Epithelial cell of prostate (primary cell): ENCODE results near the gene RALGAPA2.

Source experiments
- DNase-seq: peaks from one replicate; pipeline ENCODE4 v3.0.0-alpha.2; 2011; ENCODE audit warnings: low read depth, low spot score
- H3K27ac ChIP-seq: fragments of 450-650 bp; 2 replicates; pipeline ENCODE4 v1.5.1; 2017; ENCODE audit warnings: mild to moderate bottlenecking

Gene RALGAPA2

DNA sequence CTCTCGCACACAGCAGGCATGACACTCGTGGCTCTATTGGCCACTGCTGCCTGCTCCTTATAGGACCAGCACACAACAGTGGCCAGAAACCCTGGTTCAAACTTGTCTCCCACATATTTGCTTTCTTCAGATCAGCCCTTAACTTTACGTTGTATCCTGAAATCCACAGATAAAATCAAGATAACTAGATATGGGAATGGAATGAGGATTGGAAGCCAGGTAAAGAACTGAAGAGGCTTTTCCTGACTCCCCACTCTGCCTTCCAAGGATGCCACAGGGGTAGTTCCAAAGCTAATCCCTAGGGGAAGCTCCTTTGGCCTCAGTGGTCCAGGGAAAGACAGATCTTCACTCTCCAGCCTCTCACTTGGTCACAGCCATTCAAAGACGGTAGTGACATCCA, 258.1 kb downstream of the RALGAPA2 start:
- no peak overlapping the region for H3K27ac ChIP-seq
- DNase-seq, result no peak

DNA sequence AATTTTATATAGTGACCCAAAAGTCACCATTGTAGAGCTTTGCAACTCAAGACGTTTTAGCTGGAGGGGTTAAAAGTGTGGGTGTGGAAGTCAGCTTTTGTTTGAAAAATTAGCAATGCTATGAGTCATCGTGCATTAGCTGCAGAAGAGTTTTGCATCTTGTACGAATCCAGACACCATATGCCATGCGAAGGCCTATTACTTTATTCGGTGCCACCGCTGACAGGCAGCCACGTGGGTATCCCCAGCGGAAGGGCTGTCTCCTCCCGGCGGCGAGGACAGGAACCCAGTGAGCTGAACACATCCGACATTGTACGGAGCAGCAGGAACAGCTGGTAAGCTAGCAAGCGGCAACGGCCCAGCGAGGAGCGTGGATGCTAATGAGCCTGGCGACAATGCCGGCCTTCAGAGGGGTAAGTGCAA, 260.2 kb downstream of the RALGAPA2 start:
- H3K27ac ChIP-seq, result no peak overlapping the region
- peak; percentile 34 for DNase-seq

GRCh38 chr20:20450521-20450920, 261.9 kb downstream of the RALGAPA2 start:
- H3K27ac ChIP-seq, result no peak overlapping the region
- DNase-seq, result no peak

DNA sequence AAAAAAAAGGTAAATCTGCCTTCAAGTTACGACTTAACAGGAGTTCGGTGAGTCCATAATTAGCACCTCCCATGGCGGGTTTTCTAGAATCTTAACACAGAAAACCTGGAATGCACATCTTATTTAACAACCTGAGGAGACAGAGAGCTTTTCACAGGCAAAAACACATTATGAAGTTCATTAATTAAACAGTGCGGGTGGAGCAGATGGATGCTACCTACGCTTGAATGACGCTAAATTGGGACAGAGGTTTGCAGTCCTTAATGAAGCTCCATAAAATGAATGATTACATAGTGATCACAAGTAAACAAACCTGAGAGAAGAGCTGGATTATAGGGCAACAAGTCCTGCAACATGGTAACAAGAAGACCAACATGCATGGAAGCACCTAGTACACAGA, 263.6 kb downstream of the RALGAPA2 start:
- no peak for DNase-seq
- no peak overlapping the region for H3K27ac ChIP-seq

- no peak overlapping the region for H3K27ac ChIP-seq
- DNase-seq, result no peak
Measured at GRCh38 chr20:20447196-20447595, 265.2 kb downstream of the RALGAPA2 start.

DNA sequence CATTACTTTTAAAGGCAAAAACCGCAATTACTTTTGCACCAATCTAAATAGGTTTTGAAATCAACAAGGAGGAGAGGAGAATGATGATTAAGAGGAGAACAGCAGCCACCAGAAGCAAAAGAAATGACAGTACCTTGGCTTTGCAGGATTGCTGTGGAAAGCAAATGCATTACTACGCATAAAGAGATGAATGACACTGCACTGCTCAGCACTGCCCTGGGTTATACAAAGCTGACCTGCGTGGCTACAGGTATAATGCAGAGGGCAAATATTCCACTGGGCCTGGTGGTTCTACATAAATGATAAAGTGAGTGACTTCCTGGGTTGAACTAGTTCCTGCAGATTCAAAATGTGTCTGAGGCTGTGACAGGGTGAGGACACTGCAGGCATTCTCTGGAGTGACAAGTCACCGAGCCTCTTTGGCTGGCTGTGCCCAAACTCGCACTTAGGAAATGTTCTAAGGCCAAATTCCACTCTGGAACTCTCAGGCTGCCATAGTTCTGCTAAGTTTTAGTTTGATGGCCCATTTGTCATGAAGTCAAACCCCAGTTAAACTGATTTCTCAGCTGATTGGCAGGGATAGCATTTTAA, 265.9 kb downstream of the RALGAPA2 start:
- no peak overlapping the region for H3K27ac ChIP-seq
- DNase-seq, result no peak

DNA sequence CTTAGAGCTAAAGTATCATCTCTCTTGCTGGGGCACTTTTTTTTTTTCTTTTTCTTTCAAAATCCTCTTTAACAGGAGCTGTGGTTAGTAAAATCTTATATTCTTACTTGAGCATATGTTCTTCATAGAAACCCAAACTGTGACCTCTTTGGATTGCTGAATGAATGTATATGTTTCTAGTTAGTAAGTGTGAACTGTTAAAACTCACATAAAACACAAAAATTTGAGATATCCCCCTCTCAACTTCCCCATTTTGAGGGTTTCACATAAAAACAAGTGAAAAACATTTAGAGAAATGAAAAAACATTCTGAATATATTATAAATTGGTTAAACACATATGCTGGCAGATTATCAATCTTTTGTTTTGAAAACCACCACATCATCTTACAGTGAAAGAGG, 266.4 kb downstream of the RALGAPA2 start:
- no peak overlapping the region for H3K27ac ChIP-seq
- no peak for DNase-seq

GRCh38 chr20:20443504-20443903, 268.9 kb downstream of the RALGAPA2 start:
- DNase-seq, result no peak
- H3K27ac ChIP-seq, result no peak overlapping the region

- no peak for DNase-seq
Measured at GRCh38 chr20:20442466-20442865, 270.0 kb downstream of the RALGAPA2 start.

GRCh38 chr20:20440886-20441658, 271.4 kb downstream of the RALGAPA2 start:
- H3K27ac ChIP-seq, result no peak overlapping the region

More at GRCh38 chr20:20442466-20442865, 270.0 kb downstream of the RALGAPA2 start:
- no peak overlapping the region for H3K27ac ChIP-seq

GRCh38 chr20:20440481-20440880, 272.0 kb downstream of the RALGAPA2 start:
- no peak overlapping the region for H3K27ac ChIP-seq
- DNase-seq, result no peak

More at GRCh38 chr20:20440886-20441658, 271.4 kb downstream of the RALGAPA2 start:
- DNase-seq, result no peak

GRCh38 chr20:20439602-20440190, 272.7 kb downstream of the RALGAPA2 start:
- DNase-seq, result no peak
- no peak overlapping the region for H3K27ac ChIP-seq

- no peak for DNase-seq
- no peak overlapping the region for H3K27ac ChIP-seq
Measured at GRCh38 chr20:20437314-20437713, 275.1 kb downstream of the RALGAPA2 start.

DNA sequence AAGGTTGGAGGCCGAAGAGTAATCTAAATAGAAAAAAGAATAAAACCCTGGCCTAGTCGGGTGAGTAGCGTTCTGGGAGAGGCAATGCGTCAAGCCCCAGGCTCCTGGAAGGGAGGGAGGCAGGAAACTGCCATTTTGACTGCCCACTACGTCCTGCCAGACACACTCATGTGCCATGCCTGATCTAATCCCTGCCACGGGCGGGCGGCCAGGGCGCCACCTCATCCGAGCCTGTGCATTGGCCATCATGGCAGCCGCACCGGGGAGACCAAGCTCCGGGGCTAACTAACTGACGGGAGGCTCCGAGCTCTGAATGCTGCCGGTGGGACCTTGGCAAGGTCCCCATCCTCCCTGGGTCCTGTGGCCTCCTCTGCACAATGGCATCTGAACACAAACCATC, 275.8 kb downstream of the RALGAPA2 start:
- H3K27ac ChIP-seq, result no peak overlapping the region
- DNase-seq, result no peak

DNA sequence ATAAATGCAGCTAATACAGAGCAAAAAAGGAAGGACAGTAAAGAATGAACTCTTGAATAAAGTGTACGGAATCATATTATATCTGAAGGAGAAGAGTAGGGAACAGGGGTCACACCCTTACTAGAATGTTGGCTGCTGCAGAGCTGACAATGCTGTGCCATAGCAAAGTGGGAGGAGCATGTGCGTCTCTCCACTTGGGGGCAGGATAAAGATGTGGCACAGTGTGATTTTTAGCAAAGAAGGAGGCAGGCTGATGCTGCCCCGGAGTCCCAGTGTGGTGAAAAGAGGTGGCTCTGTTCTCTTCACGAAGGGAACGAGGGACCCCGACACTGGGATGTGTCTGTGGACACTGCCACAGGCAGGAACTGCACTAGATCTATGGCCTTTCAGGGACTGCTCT, 277.0 kb downstream of the RALGAPA2 start:
- no peak for DNase-seq
- no peak overlapping the region for H3K27ac ChIP-seq

DNA sequence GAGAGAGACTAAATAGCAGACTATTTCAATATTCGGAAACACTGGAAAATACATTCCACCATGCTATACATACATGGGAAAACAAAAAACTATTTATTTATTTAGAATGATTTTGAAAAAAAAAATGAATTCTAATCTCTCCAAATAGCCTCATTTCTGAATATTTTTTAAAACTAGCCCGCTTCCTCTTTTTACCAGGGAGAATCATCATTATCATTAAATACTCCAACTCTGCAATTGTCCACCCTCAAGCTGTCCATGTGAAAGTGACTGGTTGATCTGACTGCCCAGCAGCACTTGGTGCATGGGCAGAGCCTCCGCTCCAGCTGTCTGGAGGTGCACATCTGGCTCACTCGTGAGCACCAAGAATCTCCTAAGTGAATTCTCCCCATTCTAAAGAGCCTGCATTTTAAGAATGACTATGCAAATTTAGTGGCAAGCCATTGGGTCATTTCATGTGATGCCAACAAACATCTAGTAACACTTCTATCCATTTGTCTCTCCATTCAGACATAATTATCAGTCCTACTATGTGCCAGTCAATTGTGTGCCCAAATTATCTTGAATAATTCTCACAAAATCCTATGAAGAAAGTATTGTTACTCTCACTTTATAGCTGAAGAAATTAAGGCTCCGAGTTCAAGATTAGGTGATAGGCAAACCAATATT, 279.7 kb downstream of the RALGAPA2 start:
- no peak overlapping the region for H3K27ac ChIP-seq
- DNase-seq, result no peak

- H3K27ac ChIP-seq, result no peak overlapping the region
- DNase-seq, result no peak
Measured at GRCh38 chr20:20430066-20430465, 282.4 kb downstream of the RALGAPA2 start.

DNA sequence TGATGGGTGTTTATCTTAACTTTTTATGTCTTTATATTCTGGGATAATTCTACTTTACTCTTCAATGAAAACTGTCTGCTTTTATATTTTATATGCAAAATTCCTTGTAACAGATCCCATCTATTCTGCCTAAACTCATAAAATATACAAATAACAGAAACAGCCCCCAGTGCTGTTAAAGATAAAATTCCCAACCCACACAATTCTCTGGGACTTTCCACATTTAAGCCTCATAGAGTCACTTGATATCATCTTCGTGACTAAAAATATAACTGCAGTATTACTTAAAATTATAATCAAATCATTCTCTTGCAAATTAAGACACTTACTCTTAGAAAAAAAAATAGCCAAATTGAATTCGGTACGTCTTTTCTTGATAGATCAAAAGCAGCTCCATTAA, 284.4 kb downstream of the RALGAPA2 start:
- no peak overlapping the region for H3K27ac ChIP-seq
- no peak for DNase-seq

- DNase-seq, result no peak
Measured at GRCh38 chr20:20427227-20427864, 285.1 kb downstream of the RALGAPA2 start.

GRCh38 chr20:20426655-20426907, 285.9 kb downstream of the RALGAPA2 start:
- no peak for DNase-seq
- no peak overlapping the region for H3K27ac ChIP-seq

More at GRCh38 chr20:20427227-20427864, 285.1 kb downstream of the RALGAPA2 start:
- no peak overlapping the region for H3K27ac ChIP-seq
